NOMO-1 (cell line): ENCODE results near the gene BTG4.

Experiments used
- DNase-seq, 2 experiments: peaks; one replicate each; lab custom pipeline; 2025; ENCODE audit not compliant: unreplicated experiment in 2 of 2; lab: John Stamatoyannopoulos, UW

BTG4 gene

GRCh38 chr11:111456859-111457730 is 55.1 kb downstream of the BTG4 start:
- DNase-seq: no peak

DNA sequence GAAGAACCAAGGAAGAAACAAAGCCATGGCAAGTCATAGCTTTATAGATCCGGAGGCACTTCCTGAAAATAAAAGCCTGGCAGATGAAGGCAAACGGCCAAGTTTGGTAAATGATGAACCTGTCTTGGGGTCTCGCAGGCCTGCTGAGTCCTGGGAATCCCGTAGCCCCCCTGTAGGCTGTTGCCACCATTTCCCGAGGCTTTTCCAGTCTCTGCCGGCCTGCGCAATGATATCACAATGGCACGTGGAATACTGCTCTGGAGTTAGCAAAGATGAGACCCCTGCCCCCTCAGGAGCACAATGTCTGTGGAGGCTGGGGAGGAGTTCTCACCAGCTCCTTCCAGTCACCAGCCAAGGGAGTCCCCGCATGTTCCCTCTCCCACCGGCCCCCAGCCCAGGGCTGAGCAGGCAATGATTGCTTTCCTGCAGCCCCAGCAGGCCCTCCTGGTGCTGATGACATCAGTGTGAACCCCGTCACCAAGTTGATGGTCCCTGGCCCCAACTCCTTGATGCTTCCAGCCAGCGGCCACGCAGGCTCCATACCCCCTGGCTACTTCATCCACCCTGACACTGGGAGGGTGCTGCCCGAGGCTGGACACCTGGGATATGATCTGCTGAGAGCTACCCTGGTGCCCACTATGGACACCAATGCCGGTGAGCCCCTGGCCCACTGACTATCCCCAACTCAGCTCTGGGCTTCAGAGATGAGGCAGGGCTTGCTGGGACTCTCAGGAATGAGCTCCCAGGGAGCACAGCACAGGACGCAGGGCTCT is 55.9 kb downstream of the BTG4 start:
- DNase-seq: no peak

GRCh38 chr11:111455291-111456085 is 56.7 kb downstream of the BTG4 start:
- no peak for DNase-seq

DNA sequence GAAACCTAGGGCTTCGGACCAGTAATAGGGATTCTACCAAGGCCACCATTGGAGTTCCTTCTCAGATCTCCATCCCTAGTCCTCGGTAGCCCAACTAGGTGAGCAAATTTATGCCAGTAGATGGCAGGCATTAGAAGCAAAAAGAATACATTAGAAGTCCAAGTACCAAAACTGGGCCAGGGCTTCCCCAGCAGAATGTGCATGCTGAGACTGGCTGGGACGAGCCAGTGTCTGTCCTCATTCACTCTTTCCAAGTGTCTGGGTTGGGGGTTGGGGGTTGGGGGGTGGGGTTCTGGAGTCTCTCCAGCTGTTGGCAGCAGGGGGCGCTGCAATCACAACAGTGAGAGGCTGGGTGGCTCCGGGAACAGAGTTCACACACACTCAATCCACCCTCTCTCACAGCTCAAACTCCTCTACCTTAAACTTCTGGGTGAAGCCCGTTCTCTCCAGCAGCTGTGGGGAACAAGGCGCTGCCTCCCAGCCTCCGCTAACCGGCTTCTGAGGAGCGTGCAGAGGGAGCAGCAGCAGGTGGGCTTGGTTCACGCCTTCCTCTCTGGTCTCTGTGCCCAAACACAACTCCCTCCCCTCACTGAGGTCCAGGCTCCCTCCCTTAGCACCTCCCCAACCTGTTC is 57.5 kb downstream of the BTG4 start:
- peak in 1 of 2 experiments; percentile 27 for DNase-seq

GRCh38 chr11:111452817-111453552 is 59.2 kb downstream of the BTG4 start:
- no peak for DNase-seq

DNA sequence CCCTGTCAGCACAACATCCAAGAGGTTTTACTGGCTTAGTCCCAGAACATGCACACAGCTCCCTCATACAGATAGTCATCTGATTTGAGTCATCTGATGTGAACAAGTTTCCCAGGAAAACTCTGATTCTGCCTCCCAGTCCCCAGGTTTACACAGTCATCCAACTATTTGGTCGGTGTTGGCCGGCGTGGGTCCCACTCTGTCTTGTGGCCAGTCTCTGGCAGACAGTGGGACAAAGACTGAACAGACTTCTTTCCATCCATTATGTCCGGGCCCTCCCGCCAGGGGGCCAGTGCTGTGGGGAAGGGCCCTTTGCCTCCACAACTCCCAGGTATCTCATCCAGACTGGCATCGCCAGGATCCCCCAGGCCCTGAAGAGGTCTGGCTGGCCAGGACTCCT is 60.0 kb downstream of the BTG4 start:
- no peak for DNase-seq

DNA sequence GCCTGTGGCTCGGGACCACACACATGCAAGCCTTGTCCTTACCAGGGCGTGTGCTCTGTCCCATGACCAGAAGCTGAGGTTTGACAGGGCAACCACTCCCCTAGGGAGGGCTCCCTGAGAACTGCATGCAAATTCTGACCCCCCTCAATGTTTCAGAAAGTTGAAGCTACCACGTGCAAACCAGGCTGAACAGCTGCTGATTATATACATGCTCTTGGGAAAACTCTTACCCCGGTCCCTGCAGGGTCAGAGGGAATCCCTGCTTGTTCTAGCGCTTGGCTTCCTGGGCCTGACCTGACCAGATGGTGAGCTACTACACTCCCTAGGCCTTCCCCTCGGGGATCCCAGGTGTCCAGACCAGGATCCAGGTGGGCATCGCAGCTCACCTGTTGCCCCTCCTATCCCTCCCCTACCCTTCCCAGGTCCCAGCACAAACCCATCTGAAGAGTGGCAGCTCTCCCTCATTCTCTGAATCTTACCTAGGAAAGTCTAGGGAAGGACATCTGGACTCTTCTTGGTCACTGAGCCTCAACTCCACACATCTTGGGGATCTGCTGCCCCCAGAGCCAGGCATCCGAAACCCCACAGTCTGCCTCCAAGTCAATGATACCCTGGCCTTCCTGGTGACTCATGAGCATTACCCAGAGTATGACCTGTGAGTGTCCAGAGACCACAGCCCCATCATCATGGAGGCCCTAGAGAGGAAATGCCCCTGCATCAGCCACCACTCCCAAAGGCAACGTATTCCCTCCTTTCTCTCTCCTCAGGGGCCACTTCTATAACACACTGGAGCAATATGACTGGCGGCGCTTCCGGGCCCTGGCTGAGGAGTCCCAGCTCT is 61.5 kb downstream of the BTG4 start:
- DNase-seq: no peak

GRCh38 chr11:111449696-111450479 is 62.3 kb downstream of the BTG4 start:
- no peak for DNase-seq

- no peak for DNase-seq
Measured at GRCh38 chr11:111448831-111449557, 63.2 kb downstream of the BTG4 start.

DNA sequence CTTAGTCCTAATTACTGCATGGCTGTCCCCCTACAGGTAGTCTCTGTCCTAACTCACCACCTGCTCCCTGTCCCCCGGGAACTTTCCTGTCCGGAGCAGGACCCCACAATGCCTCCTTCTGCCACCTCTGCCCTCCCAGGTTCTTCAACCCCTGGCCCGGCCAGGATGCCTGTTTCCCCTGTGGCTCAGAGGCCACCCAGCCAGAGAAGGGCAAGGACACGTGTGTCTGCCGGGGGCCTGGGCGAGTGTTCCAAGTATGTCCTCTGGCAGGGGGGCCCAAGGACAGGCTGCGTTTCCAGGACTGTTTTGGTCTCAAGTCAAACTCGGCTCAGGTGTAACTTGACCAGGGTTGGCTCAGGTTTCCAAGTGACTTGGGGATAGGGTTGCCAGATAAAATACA is 63.8 kb downstream of the BTG4 start:
- no peak for DNase-seq

- no peak for DNase-seq
Measured at GRCh38 chr11:111447931-111448330, 64.3 kb downstream of the BTG4 start.

- no peak for DNase-seq
Measured at GRCh38 chr11:111447112-111447471, 65.1 kb downstream of the BTG4 start.

- peak; percentile 93 to 97 for DNase-seq
Measured at GRCh38 chr11:111446404-111447111, 65.6 kb downstream of the BTG4 start.

DNA sequence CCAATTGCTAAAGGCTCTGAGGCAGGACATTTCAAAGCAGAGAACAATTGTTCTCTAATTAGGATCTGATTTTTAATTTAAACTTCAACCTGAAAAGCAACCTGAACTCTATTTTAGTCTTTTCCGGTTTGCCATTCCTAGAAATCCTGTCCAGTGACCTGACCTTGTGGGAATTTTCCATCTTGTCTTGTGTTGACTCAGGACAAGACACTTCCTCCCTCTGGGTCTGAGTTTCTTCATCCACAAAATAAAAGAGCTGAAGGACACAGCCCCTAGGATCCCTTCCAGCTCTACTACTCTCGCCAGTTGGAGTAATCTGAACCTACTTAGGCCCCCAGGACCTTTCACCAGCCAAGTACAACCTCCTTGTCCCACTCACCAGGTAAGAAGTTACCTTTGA is 66.6 kb downstream of the BTG4 start:
- no peak for DNase-seq
